HG03521 (cell line): Measurements from ENCODE around the gene XPNPEP1.

Experiments used
- ATAC-seq: cut with Tn5 transposase; IDR thresholded peaks from one replicate; pipeline ENCODE4 v1.9.1; 2021; ENCODE audit warnings: mild to moderate bottlenecking, moderate library complexity; ENCODE audit not compliant: unreplicated experiment

XPNPEP1 gene

GRCh38 chr10:109820620-109821405 lies 102.5 kb downstream of the XPNPEP1 start:
- ATAC-seq, result no peak

- no peak for ATAC-seq
Measured at GRCh38 chr10:109819807-109820206, 103.5 kb downstream of the XPNPEP1 start.
